CD4-positive, alpha-beta T cell treated with Interleukin-17A for 4 hours (primary cell): ENCODE results near the gene VPS4A.

Experiments
- DNase-seq: peaks from one replicate; pipeline ENCODE4 v3.0.0-alpha.2; 2020; ENCODE audit warnings: mixed read lengths

The VPS4A gene

GRCh38 chr16:69368866-69369265, 57.7 kb downstream of the VPS4A start:
- DNase-seq: no peak

- no peak for DNase-seq
Observed at GRCh38 chr16:69371564-69371963, 60.4 kb downstream of the VPS4A start.

GRCh38 chr16:69373019-69373418, 61.9 kb downstream of the VPS4A start:
- no peak for DNase-seq
